GM21515 (cell line): ENCODE measurements around the gene EPS8L2.

Source experiments
- ATAC-seq: cut with Tn5 transposase; IDR thresholded peaks from one replicate; pipeline ENCODE4 v1.9.1; 2021; ENCODE audit not compliant: unreplicated experiment

The EPS8L2 gene

GRCh38 chr11:773425-773824 is 67.4 kb downstream of the EPS8L2 start:
- no peak for ATAC-seq

GRCh38 chr11:773830-774229 is 67.8 kb downstream of the EPS8L2 start:
- ATAC-seq = no peak

- ATAC-seq = no peak
Measured at GRCh38 chr11:774873-775592, 69.0 kb downstream of the EPS8L2 start.

- no peak for ATAC-seq
Measured at GRCh38 chr11:776263-776560, 70.2 kb downstream of the EPS8L2 start.

- peak; percentile 17 for ATAC-seq
Measured at GRCh38 chr11:776561-777287, 70.7 kb downstream of the EPS8L2 start.
